Natural killer cell (primary cell): ENCODE data around the gene MMP24. TPM values are rescaled to one million over a fixed set of nuclear protein-coding genes. Genes with fewer than 3 reads are reported as not detected.

Experiments used
- ATAC-seq, 3 donors: fragments of 150-1000 bp in 2 of 3; fragments of 200-7000 bp in 1 of 3; cut with Tn5 transposase; 1 replicate in 1 of 3; 2 replicates in 2 of 3; pipeline ENCODE4 v1.10.0; 2021; ENCODE audit warnings: mild to moderate bottlenecking in 2 of 3, moderate library complexity in 2 of 3
- DNase-seq, 2 donors: peaks; one replicate each; pipeline versions ENCODE4 v3.0.0 to v3.0.0-alpha.2; 2013 to 2021; ENCODE audit warnings: mixed read lengths in 1 of 2
- H3K27ac ChIP-seq: one replicate; pipeline ENCODE4 v1.5.1; 2013; ENCODE audit warnings: mild to moderate bottlenecking, low read length
- H3K27me3 ChIP-seq: one replicate; pipeline ENCODE4 v1.6.1; 2013; ENCODE audit warnings: low read length; ENCODE audit not compliant: control insufficient read depth, insufficient read depth
- H3K36me3 ChIP-seq: one replicate; pipeline ENCODE4 v1.6.1; 2013; ENCODE audit warnings: low read length; ENCODE audit not compliant: control insufficient read depth, insufficient read depth
- H3K4me1 ChIP-seq: one replicate; pipeline ENCODE4 v1.6.1; 2013; ENCODE audit warnings: low read length; ENCODE audit not compliant: control insufficient read depth, insufficient read depth
- H3K4me3 ChIP-seq: one replicate; pipeline ENCODE4 v1.5.1; 2013; ENCODE audit warnings: low read length
- H3K9me3 ChIP-seq: one replicate; pipeline ENCODE4 v1.6.1; 2013; ENCODE audit warnings: low read length; ENCODE audit not compliant: control insufficient read depth, insufficient read depth
- H3K27ac Mint-ChIP-seq, 2 donors: one replicate each; pipeline ENCODE4 v1.8.0; 2022; ENCODE audit warnings: mild to moderate bottlenecking in 2 of 2, mixed read lengths in 2 of 2, moderate library complexity in 1 of 2
- H3K27me3 Mint-ChIP-seq, 2 donors: one replicate each; pipeline ENCODE4 v1.8.0; 2022; ENCODE audit warnings: low read depth in 2 of 2, mixed read lengths in 2 of 2
- H3K36me3 Mint-ChIP-seq: one replicate; pipeline ENCODE4 v1.8.0; 2022; ENCODE audit warnings: mixed read lengths
- H3K4me1 Mint-ChIP-seq, 2 donors: one replicate each; pipeline ENCODE4 v1.8.0; 2022; ENCODE audit warnings: mixed read lengths in 2 of 2
- H3K4me3 Mint-ChIP-seq: one replicate; pipeline ENCODE4 v1.8.0; 2022; ENCODE audit warnings: mild to moderate bottlenecking, moderate library complexity, mixed read lengths
- H3K9me3 Mint-ChIP-seq, 2 donors: one replicate each; pipeline ENCODE4 v1.8.0; 2022; ENCODE audit warnings: mixed read lengths in 2 of 2
- CTCF ChIP-seq: fragments of 200-600 bp; IDR thresholded peaks from one replicate; pipeline ENCODE4 v1.8.0; 2022; ENCODE audit warnings: antibody characterized with exemption
- WGBS: methylation state at CpG from one replicate; pipeline ENCODE4 v1.1.7; 2013; ENCODE audit warnings: missing lambda C conversion rate; ENCODE audit not compliant: insufficient coverage; 5-methylcytosine and 5-hydroxymethylcytosine counted together
- intact Hi-C: fragments of 100-400 bp; cut with micrococcal nuclease; formaldehyde crosslinking; loops from one replicate; pipeline ENCODE4 v1.14.2; 2022
- total RNA-seq, 4 donors: library from RNA; stranded (reverse); fragments of 120-200 nt in 1 of 4; gene quantifications; one replicate each; pipeline versions ENCODE4 v1.2.3 to v1.2.4, GENCODE V29; 2013 to 2022

MMP24 gene
- under 1 TPM; 0.14 to 0.18 (median 0.16) TPM for total RNA-seq
- 0.18 TPM for total RNA-seq (2013)

DNA sequence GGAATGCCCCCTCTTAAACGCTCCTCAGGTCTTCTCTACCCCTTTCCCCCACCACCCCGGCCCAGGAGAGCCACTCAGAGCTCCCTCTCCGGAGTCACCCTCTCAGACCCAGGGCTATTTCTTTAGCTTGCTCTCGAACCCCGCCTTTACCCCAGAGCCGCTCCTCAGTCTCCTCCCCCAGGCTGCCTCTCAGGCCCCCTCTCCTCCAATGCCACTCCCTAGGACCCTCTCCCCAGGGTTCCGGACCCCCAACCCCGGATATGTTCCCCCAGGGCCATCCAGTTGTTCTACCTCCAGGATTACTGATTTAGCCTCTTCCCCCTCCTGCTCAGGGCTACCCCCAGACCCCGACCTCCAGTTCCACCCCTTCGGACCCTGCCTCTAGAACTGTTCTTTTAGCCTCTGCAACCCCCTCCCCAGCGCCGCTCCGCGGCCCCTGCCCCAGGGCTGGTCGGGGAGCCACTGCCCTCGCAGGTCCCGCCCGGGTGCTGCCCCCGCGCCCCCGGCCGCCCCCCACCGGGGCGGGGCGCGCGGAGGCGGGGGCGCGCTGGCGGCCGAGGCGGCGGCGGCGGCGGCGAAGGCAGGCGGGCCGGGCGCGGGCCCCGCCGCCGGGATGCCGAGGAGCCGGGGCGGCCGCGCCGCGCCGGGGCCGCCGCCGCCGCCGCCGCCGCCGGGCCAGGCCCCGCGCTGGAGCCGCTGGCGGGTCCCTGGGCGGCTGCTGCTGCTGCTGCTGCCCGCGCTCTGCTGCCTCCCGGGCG, at the start of gene MMP24:
Gene MMP24, plus strand, starts transcription at position 565 of the 758 bp plus-strand sequence. Its CDS starts 49 bp downstream, at position 614.
- intact Hi-C loops = no loop called here
- Mint-ChIP-seq H3K27me3 (peaks cover 10 to 35% of the 10 kb centered on the region in 2 donors), H3K36me3 (peaks cover 7% of the 10 kb centered on the region), H3K9me3 (no peaks in the 10 kb centered on the region), H3K27ac (no peak within 1 kb of the TSS), H3K4me3 (peak within 1 kb of the TSS; percentile 72), H3K4me1 (peaks cover 5 to 14% of the 10 kb centered on the region in 2 donors)
- WGBS = 2% methylated on average over 70 of the region's 70 CpGs
- Histone ChIP-seq H3K27me3 (peaks cover 15% of the 10 kb centered on the region), H3K27ac (no peak within 1 kb of the TSS), H3K4me1 (peaks cover 10% of the 10 kb centered on the region), H3K4me3 (no peak within 1 kb of the TSS), H3K36me3 (peaks cover 2% of the 10 kb centered on the region), H3K9me3 (no peaks in the 10 kb centered on the region)
- DNase-seq (no peak), ATAC-seq (peak in 1 of 3 donors; percentile 14)
- TF ChIP-seq CTCF = no peak

DNA sequence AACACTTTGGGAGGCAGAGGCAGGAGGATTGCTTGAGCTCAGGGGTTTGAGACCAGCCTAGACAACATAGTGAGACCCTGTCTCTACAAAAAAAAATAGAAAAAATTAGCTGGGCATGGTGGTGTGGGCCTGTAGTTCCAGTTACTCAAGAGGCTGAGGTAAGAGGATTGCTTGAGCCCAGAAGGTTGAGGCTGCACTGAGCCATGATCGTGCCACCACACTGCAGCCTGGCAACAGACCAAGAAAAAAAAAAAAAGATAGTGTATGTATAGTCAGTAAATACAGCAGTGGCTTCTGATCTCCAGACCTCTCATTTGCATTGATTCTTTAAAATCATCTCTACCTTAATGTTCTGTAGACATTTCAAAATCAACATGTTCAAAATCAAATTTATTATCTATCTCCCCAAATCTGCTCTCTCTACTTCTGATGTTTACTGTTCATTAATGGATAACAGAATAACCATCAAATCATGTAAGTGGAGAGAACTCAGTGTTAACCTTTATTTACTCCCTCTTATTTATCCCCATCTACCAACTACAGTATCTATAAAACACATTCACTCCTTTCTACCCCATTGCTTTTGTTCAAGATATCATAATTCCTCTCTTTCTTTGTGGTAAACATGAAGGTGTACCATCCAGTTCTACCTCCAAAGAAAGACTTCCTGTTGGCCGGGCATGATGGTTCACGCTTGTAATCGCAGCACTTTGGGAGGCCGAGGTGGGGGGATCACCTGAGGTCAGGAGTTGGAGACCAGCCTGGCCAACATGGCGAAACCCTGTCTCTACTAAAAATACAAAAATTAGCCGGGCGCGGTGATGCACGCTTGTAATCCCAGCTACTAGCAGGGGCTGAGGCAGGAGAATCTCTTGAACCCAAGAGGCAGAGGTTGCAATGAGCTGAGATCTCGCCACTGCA, 46.9 kb upstream of the MMP24 start:
- no peak for ATAC-seq
- intact Hi-C loops = no loop called here
- Histone ChIP-seq H3K36me3 (no peaks in the 10 kb centered on the region), H3K4me1 (no peaks in the 10 kb centered on the region), H3K4me3 (no peak overlapping the region), H3K27me3 (no peaks in the 10 kb centered on the region), H3K9me3 (no peaks in the 10 kb centered on the region), H3K27ac (no peak overlapping the region)
- H3K9me3 Mint-ChIP-seq = no peaks in the 10 kb centered on the region
- H3K36me3 Mint-ChIP-seq = no peaks in the 10 kb centered on the region
- WGBS = 87% methylated on average over 11 of the region's 11 CpGs
- no peak overlapping the region for H3K4me3 Mint-ChIP-seq
- no peaks in the 10 kb centered on the region for H3K4me1 Mint-ChIP-seq
- no peaks in the 10 kb centered on the region for H3K27me3 Mint-ChIP-seq
- TF ChIP-seq CTCF = no peak
- no peak for DNase-seq
- H3K27ac Mint-ChIP-seq = no peak overlapping the region

- no peaks in the 10 kb centered on the region for H3K27me3 ChIP-seq
- no peak for TF ChIP-seq CTCF
- Mint-ChIP-seq H3K9me3 (no peaks in the 10 kb centered on the region), H3K27ac (no peak overlapping the region), H3K36me3 (no peaks in the 10 kb centered on the region), H3K27me3 (no peaks in the 10 kb centered on the region), H3K4me3 (no peak overlapping the region), H3K4me1 (no peaks in the 10 kb centered on the region)
- DNase-seq = no peak
- H3K4me3 ChIP-seq = no peak overlapping the region
- H3K27ac ChIP-seq = no peak overlapping the region
- intact Hi-C loops = no loop called here
- WGBS = 92% methylated on average over 5 of the region's 5 CpGs
- no peak for ATAC-seq
- no peaks in the 10 kb centered on the region for H3K9me3 ChIP-seq
- H3K4me1 ChIP-seq = no peaks in the 10 kb centered on the region
- H3K36me3 ChIP-seq = no peaks in the 10 kb centered on the region
Observed at GRCh38 chr20:35180266-35180665, 46.2 kb upstream of the MMP24 start.
